Measurements from ENCODE around the gene ZDHHC24.
A peak's percentile ranks its signal among the peaks of the same experiment; 100 is the strongest.

The ZDHHC24 gene

DNA sequence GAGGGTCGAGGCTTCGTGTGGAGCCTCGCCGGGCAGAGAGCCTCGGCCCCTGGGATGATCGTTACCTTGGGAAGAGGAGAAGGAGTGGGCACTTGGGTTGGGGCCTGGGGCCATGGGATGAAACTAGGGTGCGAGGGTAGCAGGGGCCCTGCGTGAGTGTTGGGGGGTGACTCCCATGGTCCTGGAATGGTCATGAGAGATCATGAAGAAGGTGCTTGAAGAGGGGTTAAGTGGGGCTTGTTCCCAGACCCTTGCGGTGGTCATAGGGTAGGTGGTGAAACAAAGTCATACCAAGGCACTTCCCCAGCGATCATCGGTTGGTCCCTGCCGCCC lies 47.4 kb upstream of the ZDHHC24 start:
- TF ChIP-seq EZH2 (IDR thresholded peaks at IDR 0.05; ENCODE audit: borderline replicate concordance, low read length) = no peak
- TF ChIP-seq, protein P1, sequence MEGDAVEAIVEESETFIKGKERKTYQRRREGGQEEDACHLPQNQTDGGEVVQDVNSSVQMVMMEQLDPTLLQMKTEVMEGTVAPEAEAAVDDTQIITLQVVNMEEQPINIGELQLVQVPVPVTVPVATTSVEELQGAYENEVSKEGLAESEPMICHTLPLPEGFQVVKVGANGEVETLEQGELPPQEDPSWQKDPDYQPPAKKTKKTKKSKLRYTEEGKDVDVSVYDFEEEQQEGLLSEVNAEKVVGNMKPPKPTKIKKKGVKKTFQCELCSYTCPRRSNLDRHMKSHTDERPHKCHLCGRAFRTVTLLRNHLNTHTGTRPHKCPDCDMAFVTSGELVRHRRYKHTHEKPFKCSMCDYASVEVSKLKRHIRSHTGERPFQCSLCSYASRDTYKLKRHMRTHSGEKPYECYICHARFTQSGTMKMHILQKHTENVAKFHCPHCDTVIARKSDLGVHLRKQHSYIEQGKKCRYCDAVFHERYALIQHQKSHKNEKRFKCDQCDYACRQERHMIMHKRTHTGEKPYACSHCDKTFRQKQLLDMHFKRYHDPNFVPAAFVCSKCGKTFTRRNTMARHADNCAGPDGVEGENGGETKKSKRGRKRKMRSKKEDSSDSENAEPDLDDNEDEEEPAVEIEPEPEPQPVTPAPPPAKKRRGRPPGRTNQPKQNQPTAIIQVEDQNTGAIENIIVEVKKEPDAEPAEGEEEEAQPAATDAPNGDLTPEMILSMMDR (IDR thresholded peaks at IDR 0.05; ENCODE audit: low read length) = no peak
- peak overlapping the region; percentile 44 for H3K27ac ChIP-seq (ENCODE audit: low read depth, low read length, poor library complexity, severe bottlenecking)
- H3K4me1 ChIP-seq (ENCODE audit: insufficient read depth, low read length, severe bottlenecking) = peaks cover 35% of the 10 kb centered on the region
- H3K4me2 ChIP-seq (ENCODE audit: low read length) = peak overlapping the region; percentile 93
- no peaks in the 10 kb centered on the region for H3K9me2 ChIP-seq (ENCODE audit: low read depth, low read length)
- H3K9me3 ChIP-seq (ENCODE audit: low read length) = no peaks in the 10 kb centered on the region
- H3K79me2 ChIP-seq (ENCODE audit: insufficient read depth, low read length) = no peaks in the 10 kb centered on the region
- H3F3A ChIP-seq (ENCODE audit: insufficient read depth, low read length) = no peaks in the 10 kb centered on the region
- peak overlapping the region; percentile 71 for H3K4me3 ChIP-seq (ENCODE audit: low read depth, low read length, poor library complexity, severe bottlenecking)
- no peaks in the 10 kb centered on the region for H4K20me1 ChIP-seq (ENCODE audit: insufficient read depth, low read length)
- peaks cover 4% of the 10 kb centered on the region; the same call in 1 of the 2 replicates for H3K27me3 ChIP-seq (ENCODE audit: insufficient read depth, low read length)
- H3K36me3 ChIP-seq (ENCODE audit: insufficient read depth, low read length) = no peaks in the 10 kb centered on the region; the same call in 1 of the 2 replicates
- peak overlapping the region; percentile 79 for H3K9ac ChIP-seq (ENCODE audit: low read length)
- no peak overlapping the region for H2AFZ ChIP-seq (ENCODE audit: low read length)

DNA sequence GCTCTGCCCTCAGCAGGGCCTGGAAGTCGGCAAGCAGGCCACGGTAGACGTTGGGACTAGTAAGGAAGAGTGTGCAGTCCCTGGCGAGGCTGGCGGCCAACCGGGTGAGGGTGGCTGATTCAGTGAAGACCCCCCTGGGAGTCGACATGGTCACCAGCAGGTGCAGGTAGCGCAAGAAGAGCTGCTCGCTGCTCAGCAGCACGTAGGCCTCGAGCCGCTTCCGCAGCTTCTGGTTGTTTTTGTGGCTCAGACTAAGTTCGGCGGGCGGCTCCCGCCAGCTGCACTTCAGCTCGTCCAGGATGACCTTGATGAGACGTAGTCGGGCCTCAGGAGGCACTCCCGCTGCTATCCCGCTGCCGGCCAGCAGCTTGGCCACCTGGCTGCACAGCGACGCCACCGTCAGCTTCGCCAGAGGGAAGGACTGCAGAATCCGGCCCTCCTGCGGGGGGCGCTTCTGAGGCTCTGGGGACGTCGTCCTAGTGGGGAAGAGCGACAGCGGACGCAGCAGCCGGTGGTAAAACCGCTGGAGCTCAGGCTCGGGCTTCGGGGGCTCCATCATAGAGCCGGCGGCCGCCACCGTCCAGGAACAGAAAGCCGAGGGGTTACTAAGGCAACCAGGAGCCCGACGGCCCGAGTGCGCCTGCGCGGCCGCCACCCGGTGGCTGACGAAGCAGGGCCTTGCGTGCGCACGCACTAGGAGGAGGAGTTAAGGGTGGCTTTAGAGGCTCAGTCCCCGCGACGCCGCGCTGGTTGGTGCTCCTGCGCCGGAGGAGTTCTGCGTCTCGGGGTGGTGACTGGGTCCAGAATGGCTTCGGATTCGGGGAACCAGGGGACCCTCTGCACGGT lies 46.8 kb upstream of the ZDHHC24 start, which contains the start of the genes CCDC87 and CCS:
Gene CCDC87, minus strand, starts transcription at position 607 of the 846 bp plus-strand sequence. Its CDS starts 48 bp downstream, at position 559.
Gene CCS, plus strand, starts transcription at position 729 of the 846 bp plus-strand sequence. Its CDS starts 77 bp downstream, at position 806.
- H3K36me3 ChIP-seq (ENCODE audit: insufficient read depth, low read length) = no peaks in the 10 kb centered on the region; the same call in 1 of the 2 replicates
- H3F3A ChIP-seq (ENCODE audit: insufficient read depth, low read length) = no peaks in the 10 kb centered on the region
- peak within 1 kb of the TSS; percentile 57 for H3K27ac ChIP-seq (ENCODE audit: low read depth, low read length, poor library complexity, severe bottlenecking)
- peaks cover 4% of the 10 kb centered on the region; the same call in 1 of the 2 replicates for H3K27me3 ChIP-seq (ENCODE audit: insufficient read depth, low read length)
- no peaks in the 10 kb centered on the region for H4K20me1 ChIP-seq (ENCODE audit: insufficient read depth, low read length)
- H2AFZ ChIP-seq (ENCODE audit: low read length) = no peak within 1 kb of the TSS
- H3K4me3 ChIP-seq (ENCODE audit: low read depth, low read length, poor library complexity, severe bottlenecking) = peak within 1 kb of the TSS; percentile 71
- TF ChIP-seq, protein P1 (IDR thresholded peaks at IDR 0.05; ENCODE audit: low read length) = peak; percentile 76
- TF ChIP-seq EZH2 (IDR thresholded peaks at IDR 0.05; ENCODE audit: borderline replicate concordance, low read length) = no peak
- no peaks in the 10 kb centered on the region for H3K79me2 ChIP-seq (ENCODE audit: insufficient read depth, low read length)
- peak within 1 kb of the TSS; percentile 79 for H3K9ac ChIP-seq (ENCODE audit: low read length)
- no peaks in the 10 kb centered on the region for H3K9me3 ChIP-seq (ENCODE audit: low read length)
- H3K9me2 ChIP-seq (ENCODE audit: low read depth, low read length) = no peaks in the 10 kb centered on the region
- peak within 1 kb of the TSS; percentile 93 for H3K4me2 ChIP-seq (ENCODE audit: low read length)
- H3K4me1 ChIP-seq (ENCODE audit: insufficient read depth, low read length, severe bottlenecking) = peaks cover 35% of the 10 kb centered on the region

GRCh38 chr11:66591175-66591574 lies 45.3 kb upstream of the ZDHHC24 start:
- Histone ChIP-seq H4K20me1 (ENCODE audit: insufficient read depth, low read length) (no peaks in the 10 kb centered on the region), H3K9me2 (ENCODE audit: low read depth, low read length) (no peaks in the 10 kb centered on the region), H3K4me2 (ENCODE audit: low read length) (no peak overlapping the region), H3K9ac (ENCODE audit: low read length) (no peak overlapping the region), H3K36me3 (ENCODE audit: insufficient read depth, low read length) (no peaks in the 10 kb centered on the region; the same call in 1 of the 2 replicates), H3F3A (ENCODE audit: insufficient read depth, low read length) (no peaks in the 10 kb centered on the region), H3K27ac (ENCODE audit: low read depth, low read length, poor library complexity, severe bottlenecking) (no peak overlapping the region), H3K79me2 (ENCODE audit: insufficient read depth, low read length) (no peaks in the 10 kb centered on the region), H2AFZ (ENCODE audit: low read length) (no peak overlapping the region), H3K4me1 (ENCODE audit: insufficient read depth, low read length, severe bottlenecking) (peaks cover 35% of the 10 kb centered on the region), H3K27me3 (ENCODE audit: insufficient read depth, low read length) (peaks cover 4% of the 10 kb centered on the region; the same call in 1 of the 2 replicates), H3K9me3 (ENCODE audit: low read length) (no peaks in the 10 kb centered on the region), H3K4me3 (ENCODE audit: low read depth, low read length, poor library complexity, severe bottlenecking) (no peak overlapping the region)
- TF ChIP-seq, protein P1 (IDR thresholded peaks at IDR 0.05; ENCODE audit: low read length) = no peak
